Cardiac septum (tissue), 1 donor: Measurements from ENCODE around the gene PBRM1. TPM values are rescaled to one million over a fixed set of nuclear protein-coding genes. Genes with fewer than 3 reads are reported as not detected.
"Not testable (repeated sequence)": the region's sequence is repeated elsewhere in the genome, so short reads cannot be mapped to it uniquely, and the experiment has no call there.

ENCODE experiments used
- DNase-seq: peaks from one replicate; pipeline ENCODE4 v3.0.0-alpha.2; 2020; ENCODE audit warnings: low spot score
- intact Hi-C: fragments of 100-400 bp; cut with DNase I; formaldehyde crosslinking; loops from one replicate; pipeline ENCODE4 v1.14.0; 2022
- total RNA-seq: library from RNA; stranded (reverse); fragmentation: NEBNext Ultra II Directional; extraction: Animal tissue kit (Norgen Biotek cat#: 25700); gene quantifications from one replicate; pipeline ENCODE4 v1.2.1, GENCODE V29; 2021
- donor health status: DM: no; HTN: no; CAD: no.

PBRM1 gene
- total RNA-seq, 1 donor from 2014 or later: 50.2 TPM

- no peak for DNase-seq
- intact Hi-C loops: no loop called here
These were observed 6.5 kb downstream of the PBRM1 start for GRCh38 chr3:52679199-52679538.

- DNase-seq: no peak
- intact Hi-C loops: no loop called here
These were observed 7.2 kb downstream of the PBRM1 start for GRCh38 chr3:52678265-52679198.

- intact Hi-C loops, DNase-seq: not testable (repeated sequence)
These were observed 9.5 kb downstream of the PBRM1 start for GRCh38 chr3:52676201-52676600.

- intact Hi-C loops: no loop called here
- no peak for DNase-seq
These were observed 14.0 kb downstream of the PBRM1 start for GRCh38 chr3:52671676-52672075.

- no peak for DNase-seq
- intact Hi-C loops: no loop called here
These were observed 14.8 kb downstream of the PBRM1 start for GRCh38 chr3:52670621-52671521.

GRCh38 chr3:52663098-52663497, 22.6 kb downstream of the PBRM1 start:
- intact Hi-C loops: no loop called here
- no peak for DNase-seq

GRCh38 chr3:52660046-52660445, 25.7 kb downstream of the PBRM1 start:
- DNase-seq: no peak
- intact Hi-C loops: no loop called here

- intact Hi-C loops: no loop called here
- DNase-seq: no peak
These were observed 29.8 kb downstream of the PBRM1 start for GRCh38 chr3:52655895-52656294.

GRCh38 chr3:52651592-52651991, 34.1 kb downstream of the PBRM1 start:
- intact Hi-C loops: no loop called here
- DNase-seq: no peak

GRCh38 chr3:52650439-52650838, 35.3 kb downstream of the PBRM1 start:
- intact Hi-C loops: no loop called here
- no peak for DNase-seq

- intact Hi-C loops: no loop called here
- DNase-seq: no peak
These were observed 36.1 kb downstream of the PBRM1 start for GRCh38 chr3:52649461-52650210.

- intact Hi-C loops: no loop called here
These were observed 40.2 kb downstream of the PBRM1 start for GRCh38 chr3:52645549-52645948.

GRCh38 chr3:52636673-52637072, 49.0 kb downstream of the PBRM1 start:
- intact Hi-C loops: no loop called here
- no peak for DNase-seq

More at GRCh38 chr3:52645549-52645948, 40.2 kb downstream of the PBRM1 start:
- no peak for DNase-seq

GRCh38 chr3:52633786-52634185, 51.9 kb downstream of the PBRM1 start:
- intact Hi-C loops: no loop called here
- DNase-seq: no peak

GRCh38 chr3:52625041-52625440, 60.7 kb downstream of the PBRM1 start:
- intact Hi-C loops: no loop called here
- no peak for DNase-seq

GRCh38 chr3:52623234-52623792, 62.4 kb downstream of the PBRM1 start:
- intact Hi-C loops: no loop called here
- no peak for DNase-seq

- DNase-seq: no peak
- intact Hi-C loops: no loop called here
These were observed 65.1 kb downstream of the PBRM1 start for GRCh38 chr3:52620580-52620979.

GRCh38 chr3:52615166-52615565, 70.5 kb downstream of the PBRM1 start:
- intact Hi-C loops: no loop called here
- no peak for DNase-seq

GRCh38 chr3:52614689-52615088, 71.0 kb downstream of the PBRM1 start:
- DNase-seq: no peak
- intact Hi-C loops: no loop called here
